ENCODE data around the gene FAXDC2.

FAXDC2 gene

GRCh38 chr5:154830219-154830595, 20.2 kb downstream of the FAXDC2 start:
- Histone ChIP-seq H3K9ac (ENCODE audit: low read length) (no peak overlapping the region), H2AFZ (ENCODE audit: low read depth, low read length) (no peak overlapping the region), H3K27me3 (ENCODE audit: control insufficient read depth in 1 of 2, insufficient read depth in 1 of 2, low read length in 2 of 2) (no peaks in the 10 kb centered on the region), H2AK5ac (ENCODE audit: low read length, severe bottlenecking) (no peak overlapping the region), H3K4ac (ENCODE audit: low read depth in 1 of 2, low read length in 2 of 2) (no peak overlapping the region), H3K36me3 (ENCODE audit: control insufficient read depth in 1 of 2, insufficient read depth in 2 of 2, low read depth in 1 of 2, low read length in 2 of 2) (peaks cover 26 to 52% of the 10 kb centered on the region in 2 experiments), H2BK15ac (ENCODE audit: low read depth, poor library complexity, severe bottlenecking) (no peak overlapping the region), H3K23ac (ENCODE audit: low read length in 2 of 2) (no peak overlapping the region), H3K18ac (ENCODE audit: low read depth in 1 of 2, low read length in 2 of 2) (no peak overlapping the region), H3K14ac (ENCODE audit: low read length in 2 of 2) (no peak overlapping the region), H2BK5ac (ENCODE audit: low read depth, low read length, poor library complexity, severe bottlenecking) (no peak overlapping the region), H4K91ac (ENCODE audit: low read length) (no peak overlapping the region), H4K8ac (ENCODE audit: low read length) (no peak overlapping the region), H3K4me2 (ENCODE audit: low read length, poor library complexity, severe bottlenecking) (no peak overlapping the region), H3K9me3 (ENCODE audit: control insufficient read depth, low read length) (no peaks in the 10 kb centered on the region), H3K4me1 (ENCODE audit: control insufficient read depth, insufficient read depth, low read depth, low read length) (peaks cover 7% of the 10 kb centered on the region), H2BK120ac (ENCODE audit: low read depth, low read length) (no peak overlapping the region), H3K27ac (ENCODE audit: low read length, poor library complexity, severe bottlenecking) (no peak overlapping the region), H2BK12ac (ENCODE audit: low read length in 2 of 2) (no peak overlapping the region), H3K79me1 (replicated peaks; ENCODE audit: low read length, poor library complexity, severe bottlenecking) (peaks cover 2% of the 10 kb centered on the region), H3K4me3 (ENCODE audit: insufficient read depth in 1 of 2, low read depth in 1 of 2, low read length in 2 of 2) (no peak overlapping the region)
- 97% methylated on average over 7 of the region's 7 CpGs for WGBS
- DNase-seq, result no peak

DNA sequence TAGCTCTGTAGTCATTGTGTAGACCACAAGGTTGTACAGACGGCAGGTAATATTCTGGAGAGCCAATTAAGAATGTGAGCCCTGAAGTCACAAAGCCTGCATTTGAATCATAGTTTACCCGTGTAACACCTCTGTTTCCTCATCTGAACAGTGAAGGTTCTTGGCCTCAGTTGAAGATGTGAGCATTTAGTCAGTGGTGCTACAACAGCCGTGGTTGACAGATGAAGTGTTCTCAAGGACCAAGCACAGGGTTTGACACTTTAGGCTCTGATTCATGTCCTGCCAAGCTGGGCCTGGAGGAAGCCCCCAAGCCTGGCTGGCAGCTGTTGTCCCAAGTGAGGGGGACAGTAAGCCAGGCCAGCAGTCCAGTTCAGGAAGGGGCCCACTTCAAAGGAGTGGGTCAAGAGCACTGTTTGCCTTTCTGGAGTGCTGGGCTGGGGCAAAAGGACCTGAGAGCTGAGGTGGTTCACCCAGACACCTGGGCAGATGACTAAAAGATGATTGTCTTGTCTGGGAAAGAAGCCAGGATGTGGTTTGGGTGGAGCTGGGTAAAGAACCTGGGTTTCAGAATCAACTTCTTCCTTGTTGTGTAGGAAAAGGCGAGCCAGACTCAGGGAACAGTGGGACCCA, 20.7 kb downstream of the FAXDC2 start:
- Histone ChIP-seq H3K79me1 (replicated peaks; ENCODE audit: low read length, poor library complexity, severe bottlenecking) (peaks cover 2% of the 10 kb centered on the region), H3K4me1 (ENCODE audit: control insufficient read depth, insufficient read depth, low read depth, low read length) (peaks cover 5% of the 10 kb centered on the region), H3K14ac (ENCODE audit: low read length in 2 of 2) (no peak overlapping the region), H2AK5ac (ENCODE audit: low read length, severe bottlenecking) (no peak overlapping the region), H3K4me3 (ENCODE audit: insufficient read depth in 1 of 2, low read depth in 1 of 2, low read length in 2 of 2) (no peak overlapping the region), H3K18ac (ENCODE audit: low read depth in 1 of 2, low read length in 2 of 2) (no peak overlapping the region), H4K91ac (ENCODE audit: low read length) (no peak overlapping the region), H2BK5ac (ENCODE audit: low read depth, low read length, poor library complexity, severe bottlenecking) (no peak overlapping the region), H4K8ac (ENCODE audit: low read length) (no peak overlapping the region), H2AFZ (ENCODE audit: low read depth, low read length) (no peak overlapping the region), H3K27me3 (ENCODE audit: control insufficient read depth in 1 of 2, insufficient read depth in 1 of 2, low read length in 2 of 2) (no peaks in the 10 kb centered on the region), H2BK12ac (ENCODE audit: low read length in 2 of 2) (no peak overlapping the region), H3K23ac (ENCODE audit: low read length in 2 of 2) (no peak overlapping the region), H2BK120ac (ENCODE audit: low read depth, low read length) (no peak overlapping the region), H3K36me3 (ENCODE audit: control insufficient read depth in 1 of 2, insufficient read depth in 2 of 2, low read depth in 1 of 2, low read length in 2 of 2) (peaks cover 24 to 53% of the 10 kb centered on the region in 2 experiments), H2BK15ac (ENCODE audit: low read depth, poor library complexity, severe bottlenecking) (no peak overlapping the region), H3K9ac (ENCODE audit: low read length) (no peak overlapping the region), H3K27ac (ENCODE audit: low read length, poor library complexity, severe bottlenecking) (no peak overlapping the region), H3K9me3 (ENCODE audit: control insufficient read depth, low read length) (no peaks in the 10 kb centered on the region), H3K4me2 (ENCODE audit: low read length, poor library complexity, severe bottlenecking) (no peak overlapping the region), H3K4ac (ENCODE audit: low read depth in 1 of 2, low read length in 2 of 2) (no peak overlapping the region)
- WGBS, result 83% methylated on average over 4 of the region's 4 CpGs
- no peak for DNase-seq

DNA sequence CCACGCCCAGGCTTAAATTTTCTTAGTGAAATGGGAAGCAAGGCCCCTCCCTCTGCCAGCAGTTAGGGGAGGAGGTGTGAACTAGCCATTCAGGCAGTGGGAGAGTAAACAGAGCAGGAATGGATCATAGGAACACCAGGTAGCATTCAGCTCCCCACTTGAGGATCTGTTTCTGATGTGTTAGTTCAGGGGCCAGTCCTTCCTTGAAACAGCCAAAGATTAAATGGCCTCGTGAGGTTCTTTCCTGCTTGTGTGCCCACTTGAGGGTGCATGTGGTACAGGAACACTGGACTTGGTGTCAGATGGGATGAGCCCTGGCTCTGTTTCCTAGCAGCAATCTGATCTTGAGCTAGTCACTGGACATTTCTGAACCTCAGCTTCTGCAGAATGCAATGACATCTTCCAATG, 21.2 kb downstream of the FAXDC2 start:
- H2BK120ac ChIP-seq (ENCODE audit: low read depth, low read length), result no peak overlapping the region
- no peak overlapping the region for H3K14ac ChIP-seq (ENCODE audit: low read length in 2 of 2)
- DNase-seq, result no peak
- no peak overlapping the region for H2BK5ac ChIP-seq (ENCODE audit: low read depth, low read length, poor library complexity, severe bottlenecking)
- 86% methylated on average over 2 of the region's 2 CpGs for WGBS
- H3K36me3 ChIP-seq (ENCODE audit: control insufficient read depth in 1 of 2, insufficient read depth in 2 of 2, low read depth in 1 of 2, low read length in 2 of 2), result peaks cover 25 to 58% of the 10 kb centered on the region in 2 experiments
- H4K8ac ChIP-seq (ENCODE audit: low read length), result no peak overlapping the region
- no peak overlapping the region for H2AK5ac ChIP-seq (ENCODE audit: low read length, severe bottlenecking)
- H3K9me3 ChIP-seq (ENCODE audit: control insufficient read depth, low read length), result no peaks in the 10 kb centered on the region
- H3K79me1 ChIP-seq (replicated peaks; ENCODE audit: low read length, poor library complexity, severe bottlenecking), result peaks cover 2% of the 10 kb centered on the region
- H3K4me3 ChIP-seq (ENCODE audit: insufficient read depth in 1 of 2, low read depth in 1 of 2, low read length in 2 of 2), result no peak overlapping the region
- H3K27ac ChIP-seq (ENCODE audit: low read length, poor library complexity, severe bottlenecking), result no peak overlapping the region
- H3K9ac ChIP-seq (ENCODE audit: low read length), result no peak overlapping the region
- no peak overlapping the region for H3K4ac ChIP-seq (ENCODE audit: low read depth in 1 of 2, low read length in 2 of 2)
- H3K4me2 ChIP-seq (ENCODE audit: low read length, poor library complexity, severe bottlenecking), result no peak overlapping the region
- H2AFZ ChIP-seq (ENCODE audit: low read depth, low read length), result no peak overlapping the region
- peaks cover 3% of the 10 kb centered on the region for H3K4me1 ChIP-seq (ENCODE audit: control insufficient read depth, insufficient read depth, low read depth, low read length)
- no peak overlapping the region for H3K18ac ChIP-seq (ENCODE audit: low read depth in 1 of 2, low read length in 2 of 2)
- H3K27me3 ChIP-seq (ENCODE audit: control insufficient read depth in 1 of 2, insufficient read depth in 1 of 2, low read length in 2 of 2), result no peaks in the 10 kb centered on the region
- no peak overlapping the region for H2BK12ac ChIP-seq (ENCODE audit: low read length in 2 of 2)
- H4K91ac ChIP-seq (ENCODE audit: low read length), result no peak overlapping the region
- H2BK15ac ChIP-seq (ENCODE audit: low read depth, poor library complexity, severe bottlenecking), result no peak overlapping the region
- H3K23ac ChIP-seq (ENCODE audit: low read length in 2 of 2), result no peak overlapping the region

DNA sequence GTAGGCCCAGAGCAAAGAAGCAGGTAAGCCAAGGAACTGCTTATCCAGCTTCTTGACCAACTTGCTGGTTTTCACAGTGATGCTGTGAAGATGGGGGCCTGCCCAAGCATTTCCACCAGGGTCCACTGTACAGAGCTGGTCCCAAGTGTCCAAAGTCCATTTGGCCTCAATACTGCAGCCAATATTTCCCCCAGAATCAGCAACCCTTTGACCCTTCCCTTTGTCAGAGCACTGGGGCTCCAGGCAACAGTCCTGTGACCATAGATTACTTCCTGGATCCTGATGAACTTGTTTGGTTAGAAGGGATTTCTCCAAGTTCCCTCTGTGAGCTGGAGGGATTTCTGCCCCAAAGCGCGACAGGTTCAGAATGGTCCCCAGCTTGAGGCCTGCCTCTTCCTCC, 26.3 kb downstream of the FAXDC2 start:
- Histone ChIP-seq H3K4me3 (ENCODE audit: insufficient read depth in 1 of 2, low read depth in 1 of 2, low read length in 2 of 2) (no peak overlapping the region), H2BK5ac (ENCODE audit: low read depth, low read length, poor library complexity, severe bottlenecking) (no peak overlapping the region), H2BK15ac (ENCODE audit: low read depth, poor library complexity, severe bottlenecking) (no peak overlapping the region), H3K36me3 (ENCODE audit: control insufficient read depth in 1 of 2, insufficient read depth in 2 of 2, low read depth in 1 of 2, low read length in 2 of 2) (peaks cover 45 to 74% of the 10 kb centered on the region in 2 experiments), H4K91ac (ENCODE audit: low read length) (no peak overlapping the region), H3K14ac (ENCODE audit: low read length in 2 of 2) (no peak overlapping the region), H3K79me1 (replicated peaks; ENCODE audit: low read length, poor library complexity, severe bottlenecking) (peaks cover 25% of the 10 kb centered on the region), H3K27me3 (ENCODE audit: control insufficient read depth in 1 of 2, insufficient read depth in 1 of 2, low read length in 2 of 2) (no peaks in the 10 kb centered on the region), H2BK120ac (ENCODE audit: low read depth, low read length) (no peak overlapping the region), H2AFZ (ENCODE audit: low read depth, low read length) (no peak overlapping the region), H3K4ac (ENCODE audit: low read depth in 1 of 2, low read length in 2 of 2) (no peak overlapping the region), H2AK5ac (ENCODE audit: low read length, severe bottlenecking) (no peak overlapping the region), H3K9me3 (ENCODE audit: control insufficient read depth, low read length) (no peaks in the 10 kb centered on the region), H3K23ac (ENCODE audit: low read length in 2 of 2) (no peak overlapping the region), H3K4me1 (ENCODE audit: control insufficient read depth, insufficient read depth, low read depth, low read length) (peaks cover 1% of the 10 kb centered on the region), H3K27ac (ENCODE audit: low read length, poor library complexity, severe bottlenecking) (no peak overlapping the region), H3K4me2 (ENCODE audit: low read length, poor library complexity, severe bottlenecking) (no peak overlapping the region), H3K18ac (ENCODE audit: low read depth in 1 of 2, low read length in 2 of 2) (no peak overlapping the region), H4K8ac (ENCODE audit: low read length) (no peak overlapping the region), H2BK12ac (ENCODE audit: low read length in 2 of 2) (no peak overlapping the region), H3K9ac (ENCODE audit: low read length) (no peak overlapping the region)
- WGBS, result 100% methylated on average over 2 of the region's 2 CpGs
- no peak for DNase-seq
